ENCODE measurements around the gene PLIN1.

PLIN1 gene

DNA sequence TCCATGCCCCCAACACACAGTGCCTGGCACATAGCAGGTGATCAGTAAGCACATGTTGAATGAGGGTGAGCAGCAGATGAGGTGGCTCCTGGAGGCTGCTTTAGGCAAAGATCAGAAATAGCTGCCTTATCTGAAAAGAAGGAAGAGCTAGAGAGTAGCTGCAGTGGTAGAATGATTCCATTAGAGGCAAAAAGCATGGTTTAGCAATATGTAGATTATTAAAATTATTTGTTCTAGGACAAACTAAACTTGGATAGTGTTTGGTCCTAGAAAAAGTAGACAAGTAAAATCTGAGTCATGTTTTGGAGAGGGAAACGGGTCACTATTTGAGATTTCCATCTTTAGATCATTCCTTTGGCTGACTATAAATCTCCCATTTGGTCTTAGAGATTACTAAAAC, 56.0 kb downstream of the PLIN1 start:
- no peak for DNase-seq

DNA sequence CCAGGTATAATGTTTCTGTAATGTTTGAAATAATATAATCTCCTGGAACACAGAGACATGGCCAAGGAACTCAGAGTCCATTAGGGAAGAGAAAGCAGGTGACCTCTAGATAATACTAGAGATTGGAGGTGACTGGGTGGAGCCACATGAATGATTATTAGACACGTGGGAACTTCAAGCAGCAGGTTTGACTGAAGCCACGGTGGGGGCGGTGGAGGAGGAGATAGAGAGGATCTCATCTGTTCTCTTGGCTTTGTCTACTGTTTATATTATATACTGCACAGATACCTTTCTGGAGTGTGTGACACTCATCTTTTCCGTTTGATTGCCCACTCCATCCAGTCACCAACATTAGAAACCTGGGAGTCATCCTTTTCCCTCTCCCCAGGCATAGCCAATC, 57.6 kb downstream of the PLIN1 start:
- DNase-seq, result no peak

DNA sequence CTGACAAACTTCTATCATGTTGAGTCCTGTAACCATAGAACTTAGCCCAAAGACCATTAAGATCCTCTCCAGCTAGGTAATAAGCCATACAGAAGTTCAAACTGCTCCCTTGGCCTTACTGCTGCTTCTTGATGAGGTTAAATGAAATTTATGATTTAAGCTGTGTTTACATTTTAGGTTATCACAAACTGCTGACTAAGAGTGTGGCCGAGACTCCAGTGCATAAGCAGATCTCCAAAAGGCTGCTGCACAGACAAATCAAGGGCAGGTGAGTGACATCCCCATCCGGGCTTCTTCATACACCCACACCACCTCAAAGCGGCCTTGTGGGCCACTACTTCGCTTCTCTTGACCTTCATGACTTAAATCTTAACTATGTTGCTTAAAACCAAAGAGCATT, 62.9 kb downstream of the PLIN1 start:
- DNase-seq, result no peak

DNA sequence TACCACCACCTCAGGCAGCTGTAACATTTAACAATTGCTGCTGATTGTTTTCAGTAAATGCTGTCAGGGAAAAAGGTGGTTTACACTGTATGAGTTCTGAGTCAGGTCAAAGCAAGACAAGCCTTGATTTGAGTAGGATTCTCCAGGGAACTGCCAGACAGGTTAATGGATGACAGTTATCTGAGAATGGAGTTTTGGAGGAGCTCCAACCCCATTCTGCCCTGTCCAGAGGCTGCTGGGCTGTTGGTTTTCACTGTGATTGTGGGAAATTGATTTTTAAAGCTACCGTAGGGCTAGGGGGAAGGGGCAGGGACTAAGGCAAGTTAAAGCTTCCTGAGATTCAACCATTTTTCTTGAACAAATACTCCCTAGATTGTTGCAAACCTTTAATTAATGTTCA, 64.0 kb downstream of the PLIN1 start:
- no peak for DNase-seq

Measured in fibroblast of skin of right quadriceps (primary cell).